ENCODE measurements around the gene NACC1. TPM values are rescaled to one million over a fixed set of nuclear protein-coding genes. Genes with fewer than 3 reads are reported as not detected.

NACC1 gene
- total RNA-seq (10 to 100 TPM; 28.7 to 88.2 (median 41.8) TPM), polyA plus RNA-seq (10 to 100 TPM; 49.6 to 74.2 TPM)
- long read RNA-seq, donor 1, partial matches to known transcripts = 0 of 5 reads
- long read RNA-seq, donor 1, other reads (novel, unspliced or antisense) = 5 of 5 reads
- long read RNA-seq, donor 2 = 0 reads
- long read RNA-seq, donor 3, full-length matches to known transcripts = 1 of 19 reads
- long read RNA-seq, donor 3, partial matches to known transcripts = 1 of 19 reads
- long read RNA-seq, donor 3, other reads (novel, unspliced or antisense) = 17 of 19 reads

GRCh38 chr19:13117772-13118423 is at the start of gene NACC1:
Gene NACC1 (plus strand): TSS chr19:13118264. CDS start chr19:13135208, 16,944 bp downstream.
- H3K27ac ChIP-seq = peak within 1 kb of the TSS; percentile 10 to 88 (median 76)
- peak within 1 kb of the TSS; percentile 84 to 100 (median 97) for H3K4me3 ChIP-seq
- ATAC-seq = peak; percentile 84 to 95 (median 94)
- intact Hi-C loops (cut with DNase I) = loop anchor here in 5 of 10 donors (2.0 to 10.0 kb wide), 3 partner anchors 33 to 147 kb away; partner anchors contain the start of genes IER2 (in 5 of the 5) and STX10 (in 5 of the 5)
- peaks cover 0 to 31% (median 13%) of the 10 kb centered on the region in 9 donors for H3K36me3 ChIP-seq
- WGBS, 4 donors = 3 to 6% (median 3%) methylated on average over 47 to 65 of the region's 65 CpGs
- H3K4me1 ChIP-seq = peaks cover 5 to 53% (median 35%) of the 10 kb centered on the region in 12 donors
- DNase-seq = peak; percentile 91 to 95 (median 93)
- H3K9me3 ChIP-seq = no peaks in the 10 kb centered on the region
- H3K27me3 ChIP-seq = no peaks in the 10 kb centered on the region
- no peak for TF ChIP-seq POLR2A (IDR thresholded peaks at IDR 0.05)
- TF ChIP-seq CTCF (IDR thresholded peaks at IDR 0.05) = no peak

GRCh38 chr19:13069415-13070359 is 48.4 kb upstream of the NACC1 start:
- TF ChIP-seq CTCF (IDR thresholded peaks at IDR 0.05) (no peak), POLR2A (IDR thresholded peaks at IDR 0.05) (no peak)
- intact Hi-C loops (cut with DNase I) = loop anchor here in 1 of 10 donors (2.0 kb wide), 1 partner anchor 19 kb away; no protein-coding TSS in a partner anchor
- Histone ChIP-seq H3K4me1 (peaks cover 43 to 85% (median 74%) of the 10 kb centered on the region in 12 donors), H3K36me3 (peaks cover 0 to 18% (median 11%) of the 10 kb centered on the region in 9 donors), H3K4me3 (peak overlapping the region in 6 of 12 donors; percentile 4 to 33 (median 14)), H3K27me3 (no peaks in the 10 kb centered on the region), H3K9me3 (no peaks in the 10 kb centered on the region), H3K27ac (peak overlapping the region; percentile 61 to 98 (median 80))
- 47 to 62% (median 57%) methylated on average over 16 to 20 of the region's 20 CpGs for WGBS, 4 donors
- ATAC-seq = no peak
- DNase-seq = no peak

GRCh38 chr19:13070425-13071140 is 47.5 kb upstream of the NACC1 start:
- intact Hi-C loops (cut with DNase I) = no loop called here
- H3K4me1 ChIP-seq = peaks cover 35 to 77% (median 68%) of the 10 kb centered on the region in 12 donors
- peaks cover 0 to 27% (median 17%) of the 10 kb centered on the region in 9 donors for H3K36me3 ChIP-seq
- ATAC-seq = peak in 1 of 4 donors; percentile 4
- H3K27me3 ChIP-seq = no peaks in the 10 kb centered on the region
- 69 to 86% (median 78%) methylated on average over 21 to 32 of the region's 32 CpGs for WGBS, 4 donors
- TF ChIP-seq CTCF (IDR thresholded peaks at IDR 0.05) = no peak
- TF ChIP-seq POLR2A (IDR thresholded peaks at IDR 0.05) = no peak
- peak overlapping the region; percentile 61 to 98 (median 80) for H3K27ac ChIP-seq
- DNase-seq = no peak
- peak overlapping the region in 6 of 12 donors; percentile 4 to 33 (median 14) for H3K4me3 ChIP-seq
- H3K9me3 ChIP-seq = no peaks in the 10 kb centered on the region

All from heart left ventricle (tissue), 16 donors.